Hematopoietic multipotent progenitor cell treated with erythropoietin and hydrocortisone succinate and interleukin-3 and kit ligand, for 6 days (in vitro differentiated cells): ENCODE measurements around the gene TRIL.

Experiments
- DNase-seq: peaks from one replicate; pipeline ENCODE4 v3.0.0-alpha.2; 2015

Gene TRIL, protein sequence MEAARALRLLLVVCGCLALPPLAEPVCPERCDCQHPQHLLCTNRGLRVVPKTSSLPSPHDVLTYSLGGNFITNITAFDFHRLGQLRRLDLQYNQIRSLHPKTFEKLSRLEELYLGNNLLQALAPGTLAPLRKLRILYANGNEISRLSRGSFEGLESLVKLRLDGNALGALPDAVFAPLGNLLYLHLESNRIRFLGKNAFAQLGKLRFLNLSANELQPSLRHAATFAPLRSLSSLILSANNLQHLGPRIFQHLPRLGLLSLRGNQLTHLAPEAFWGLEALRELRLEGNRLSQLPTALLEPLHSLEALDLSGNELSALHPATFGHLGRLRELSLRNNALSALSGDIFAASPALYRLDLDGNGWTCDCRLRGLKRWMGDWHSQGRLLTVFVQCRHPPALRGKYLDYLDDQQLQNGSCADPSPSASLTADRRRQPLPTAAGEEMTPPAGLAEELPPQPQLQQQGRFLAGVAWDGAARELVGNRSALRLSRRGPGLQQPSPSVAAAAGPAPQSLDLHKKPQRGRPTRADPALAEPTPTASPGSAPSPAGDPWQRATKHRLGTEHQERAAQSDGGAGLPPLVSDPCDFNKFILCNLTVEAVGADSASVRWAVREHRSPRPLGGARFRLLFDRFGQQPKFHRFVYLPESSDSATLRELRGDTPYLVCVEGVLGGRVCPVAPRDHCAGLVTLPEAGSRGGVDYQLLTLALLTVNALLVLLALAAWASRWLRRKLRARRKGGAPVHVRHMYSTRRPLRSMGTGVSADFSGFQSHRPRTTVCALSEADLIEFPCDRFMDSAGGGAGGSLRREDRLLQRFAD

DNA sequence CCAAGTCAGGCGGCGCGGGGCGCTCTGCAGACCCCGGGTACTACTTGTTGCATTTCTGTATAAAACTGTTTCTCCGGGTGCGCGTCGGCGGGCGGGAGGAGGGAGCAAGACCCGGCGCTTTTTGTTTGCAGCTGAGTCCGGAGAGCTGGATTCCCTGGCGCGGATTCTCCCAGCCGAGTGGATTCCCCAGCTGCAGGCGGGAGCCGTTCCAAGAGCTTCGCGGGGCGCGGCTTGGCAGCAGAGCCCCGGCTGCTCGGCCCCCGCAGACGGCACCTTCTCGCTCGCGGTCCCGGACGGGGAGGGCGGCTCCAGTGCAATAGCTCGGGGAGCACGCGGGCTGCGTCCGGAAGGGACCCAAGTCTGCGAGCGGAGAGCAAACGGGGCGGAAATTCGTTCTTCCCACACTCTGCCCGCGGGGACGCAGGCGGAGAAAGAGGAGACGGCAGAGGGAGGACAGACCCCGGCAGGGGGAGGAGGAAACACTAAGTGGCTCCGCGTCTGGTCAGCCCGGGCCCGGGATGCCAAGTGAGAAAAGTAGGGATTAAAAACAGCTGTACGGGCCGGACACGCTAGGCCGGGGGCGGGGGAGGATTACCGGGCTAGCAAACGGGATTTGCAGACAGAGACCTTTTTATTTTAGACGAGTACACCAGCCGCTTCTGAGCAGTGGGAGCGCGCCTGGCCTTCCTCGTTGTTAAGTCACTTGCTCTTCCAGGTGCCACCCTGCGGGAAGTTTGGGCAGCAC lies at the start of gene TRIL:
Gene TRIL, minus strand, starts transcription at position 96 of the 745 bp plus-strand sequence. CDS start 284 bp downstream, outside the sequence.
- DNase-seq = peak; percentile 24

DNA sequence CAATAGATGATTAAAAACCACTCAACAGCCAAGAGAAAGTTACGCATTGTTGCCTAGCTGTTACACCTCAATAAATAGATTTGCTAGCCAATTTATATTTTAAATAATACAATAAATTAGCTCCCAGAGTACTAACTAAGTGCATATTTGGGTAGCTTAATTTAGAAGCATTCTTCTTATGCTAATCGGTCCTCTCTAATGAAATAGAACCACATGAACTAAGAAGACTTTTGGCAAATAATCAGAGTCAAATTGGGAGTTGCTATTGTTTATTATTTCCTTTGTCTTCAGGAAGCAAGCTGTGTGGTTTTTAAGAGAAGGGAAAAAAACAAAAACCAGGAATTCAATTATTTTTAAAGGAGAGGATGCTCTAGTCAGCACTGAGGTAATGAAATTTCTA lies 49.0 kb upstream of the TRIL start:
- no peak for DNase-seq

DNA sequence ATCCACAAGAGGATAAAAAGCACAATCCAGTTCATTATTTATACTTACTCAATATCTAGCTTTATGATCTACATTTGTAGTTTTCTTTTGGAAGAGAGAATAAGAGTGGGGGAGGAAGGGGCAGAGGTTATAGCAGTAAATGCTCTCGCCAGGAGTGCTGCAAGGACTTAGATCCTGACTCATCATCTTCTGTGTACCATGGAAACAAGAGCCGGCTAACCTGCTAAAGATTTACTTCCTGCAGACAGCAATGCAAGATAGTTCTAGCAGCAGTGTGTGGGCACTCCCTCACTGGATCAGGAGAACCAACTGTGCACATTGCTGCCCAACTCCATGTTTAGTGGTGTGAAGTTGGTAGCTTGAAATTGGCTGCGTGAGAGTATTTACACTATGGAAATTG lies 47.7 kb upstream of the TRIL start:
- DNase-seq = no peak

- DNase-seq = no peak
Observed at GRCh38 chr7:29005406-29005805, 47.3 kb upstream of the TRIL start.

DNA sequence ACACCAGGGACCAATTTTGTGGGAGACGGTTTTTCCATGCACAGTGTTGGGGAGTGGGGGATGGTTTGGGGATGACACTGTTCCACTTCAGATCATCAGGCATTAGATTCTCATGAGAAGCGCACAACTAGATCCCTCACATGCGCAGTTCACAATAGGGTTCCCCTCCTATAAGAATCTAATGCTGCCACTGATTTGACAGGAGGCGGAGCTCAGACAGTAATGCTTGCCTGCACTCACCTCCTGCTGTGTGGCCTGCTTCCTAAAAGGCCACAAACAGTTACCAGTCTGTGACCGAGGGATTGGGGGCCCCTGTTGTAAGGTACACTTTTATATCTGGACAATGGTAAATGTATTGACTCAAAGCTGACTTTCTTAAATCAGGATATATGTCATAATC lies 45.6 kb upstream of the TRIL start:
- DNase-seq = no peak

GRCh38 chr7:29000717-29001076 lies 42.6 kb upstream of the TRIL start:
- no peak for DNase-seq

- no peak for DNase-seq
Observed at GRCh38 chr7:28999895-29000716, 42.0 kb upstream of the TRIL start.

- DNase-seq = no peak
Observed at GRCh38 chr7:28999427-28999826, 41.3 kb upstream of the TRIL start.

GRCh38 chr7:28998105-28998504 lies 40.0 kb upstream of the TRIL start:
- no peak for DNase-seq

- DNase-seq = no peak
Observed at GRCh38 chr7:28996836-28997235, 38.7 kb upstream of the TRIL start.

DNA sequence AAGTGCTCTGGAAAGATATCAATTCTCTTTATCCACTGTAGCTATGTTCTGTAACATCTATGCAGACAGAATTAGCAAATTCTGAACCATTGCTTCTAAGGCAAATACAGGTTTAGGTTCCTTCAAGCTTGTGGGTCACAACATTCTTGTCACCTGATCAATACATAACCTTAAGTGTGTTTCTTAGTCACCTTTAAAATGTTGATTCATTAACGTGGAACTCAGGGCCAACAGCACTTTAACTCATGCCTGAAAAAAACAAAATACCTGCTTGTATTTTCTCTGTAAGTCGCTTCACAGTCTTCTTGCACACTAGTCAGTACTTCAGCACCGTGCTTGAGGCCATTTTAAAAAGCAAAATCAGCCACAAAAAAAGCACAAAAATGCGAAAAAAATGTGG lies 35.2 kb upstream of the TRIL start:
- DNase-seq = no peak

- DNase-seq = no peak
Observed at GRCh38 chr7:28992798-28993197, 34.7 kb upstream of the TRIL start.

DNA sequence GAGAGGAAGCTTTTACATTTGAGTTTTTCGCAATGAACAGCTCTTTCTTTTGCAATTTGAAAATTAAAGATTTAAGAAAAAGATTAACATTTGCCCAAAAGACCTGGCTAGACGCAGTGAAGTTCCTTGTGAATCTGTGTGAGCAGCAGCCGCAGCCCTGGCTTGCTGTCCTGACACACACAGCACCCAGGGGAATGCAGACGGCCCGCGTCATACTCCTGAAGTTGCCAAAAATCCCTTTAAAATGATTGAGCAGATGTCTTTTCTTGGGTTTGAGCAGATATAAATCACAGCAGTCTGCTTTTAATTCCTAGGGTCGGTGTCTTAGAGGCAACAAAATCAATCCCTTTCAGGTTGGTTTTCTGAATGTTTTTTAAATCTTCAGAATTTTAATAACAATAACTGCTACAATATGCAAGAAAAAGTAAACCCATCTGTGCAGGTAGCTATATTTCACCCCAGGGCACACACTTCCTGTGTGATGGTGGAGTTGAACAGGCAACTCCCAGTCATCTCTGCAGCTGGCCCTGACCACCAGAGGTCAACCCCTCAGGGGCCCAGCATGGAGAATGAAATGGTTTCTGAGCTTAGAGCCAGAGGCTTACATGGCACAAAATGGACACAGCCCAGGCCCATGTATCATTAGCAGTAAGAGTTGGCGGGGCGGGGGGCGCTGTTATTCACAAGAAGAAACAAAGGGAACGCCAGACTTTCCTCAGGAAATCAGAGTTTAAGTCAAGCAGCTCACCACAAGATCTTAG lies 32.2 kb upstream of the TRIL start:
- DNase-seq = no peak

- DNase-seq = no peak
Observed at GRCh38 chr7:28989211-28989980, 31.3 kb upstream of the TRIL start.

GRCh38 chr7:28988810-28989209 lies 30.7 kb upstream of the TRIL start:
- no peak for DNase-seq

DNA sequence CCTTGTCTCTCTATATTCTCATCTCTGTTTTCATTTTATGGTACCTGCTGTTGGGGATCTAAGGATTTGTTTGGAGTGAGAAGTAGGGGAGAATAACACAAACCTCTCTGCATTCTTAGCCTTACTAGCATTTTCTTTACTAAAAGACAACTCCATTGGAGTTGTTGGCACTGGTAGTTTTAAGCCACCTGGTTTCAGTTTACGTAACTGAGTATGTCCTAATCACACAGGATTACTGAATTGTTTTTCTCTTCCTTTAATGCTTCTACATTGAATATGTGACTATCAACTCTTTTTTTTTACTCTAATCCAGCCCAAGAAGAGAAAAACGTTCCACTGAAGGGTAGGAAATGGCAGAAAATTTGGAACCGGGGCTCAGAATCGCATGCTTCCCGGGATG lies 30.0 kb upstream of the TRIL start:
- DNase-seq = no peak

GRCh38 chr7:28986765-28987110 lies 28.6 kb upstream of the TRIL start:
- peak; percentile 22 for DNase-seq

- DNase-seq = no peak
Observed at GRCh38 chr7:28986028-28986764, 28.1 kb upstream of the TRIL start.

DNA sequence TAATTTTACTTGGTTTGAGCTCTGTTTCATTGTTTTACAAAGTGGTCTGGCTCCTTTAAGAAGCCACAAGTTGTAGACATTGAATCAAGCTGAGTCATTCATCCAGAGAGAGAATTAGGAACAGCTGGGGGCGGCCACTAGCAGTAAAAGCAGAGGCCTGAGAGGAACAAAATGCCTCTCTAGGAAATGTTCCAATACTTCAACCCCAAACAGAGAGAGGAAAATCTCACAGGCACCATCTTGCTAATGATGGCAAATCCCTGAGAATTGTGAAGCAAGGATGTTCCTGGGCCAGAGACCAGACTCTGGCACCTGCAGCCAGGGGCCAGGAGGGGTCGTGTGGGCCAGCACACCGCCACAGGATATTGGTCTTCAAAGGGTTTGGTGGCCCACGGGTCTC lies 26.5 kb upstream of the TRIL start:
- DNase-seq = peak; percentile 73

DNA sequence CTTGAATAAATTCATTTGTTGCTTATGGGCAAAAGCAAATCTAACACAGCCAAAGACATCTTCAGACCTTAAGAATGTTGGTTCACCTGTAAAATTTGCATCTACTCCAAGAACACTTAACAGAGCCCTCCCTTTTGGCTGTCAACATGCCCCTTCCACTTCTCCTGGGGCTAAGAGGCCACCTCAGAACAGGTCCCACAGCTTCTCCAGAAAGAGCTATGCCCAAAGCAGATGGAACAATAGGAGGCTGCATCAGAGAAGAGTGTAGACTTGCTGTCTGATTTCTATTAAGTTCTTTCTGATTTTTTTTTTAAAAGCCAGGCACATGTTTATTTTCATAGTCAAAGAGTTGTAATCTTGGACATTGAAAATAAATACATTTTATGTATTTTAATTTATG lies 26.1 kb upstream of the TRIL start:
- no peak for DNase-seq
